ENCODE data around the gene BMPR1A.

Gene BMPR1A

GRCh38 chr10:86958901-86959736 is 202.7 kb downstream of the BMPR1A start:
- no peak overlapping the region for H3K27ac ChIP-seq
- no peak for TF ChIP-seq CTCF (IDR thresholded peaks at IDR 0.05)
- TF ChIP-seq ZFX (IDR thresholded peaks at IDR 0.05; ENCODE audit: borderline replicate concordance): no peak

- TF ChIP-seq ZFX (IDR thresholded peaks at IDR 0.05; ENCODE audit: borderline replicate concordance) (no peak), CTCF (IDR thresholded peaks at IDR 0.05) (no peak)
- H3K27ac ChIP-seq: no peak overlapping the region
Measured at GRCh38 chr10:86959737-86960002, 203.3 kb downstream of the BMPR1A start.

- H3K27ac ChIP-seq: no peak overlapping the region
Measured at GRCh38 chr10:86960003-86960862, 203.8 kb downstream of the BMPR1A start.

GRCh38 chr10:86960863-86961434 is 204.5 kb downstream of the BMPR1A start:
- no peak overlapping the region for H3K27ac ChIP-seq
- TF ChIP-seq ZFX (IDR thresholded peaks at IDR 0.05; ENCODE audit: borderline replicate concordance) (no peak), CTCF (IDR thresholded peaks at IDR 0.05) (no peak)

More at GRCh38 chr10:86960003-86960862, 203.8 kb downstream of the BMPR1A start:
- peak; percentile 96 for TF ChIP-seq CTCF (IDR thresholded peaks at IDR 0.05)
- no peak for TF ChIP-seq ZFX (IDR thresholded peaks at IDR 0.05; ENCODE audit: borderline replicate concordance)

- no peak overlapping the region for H3K27ac ChIP-seq
- TF ChIP-seq CTCF (IDR thresholded peaks at IDR 0.05) (no peak), ZFX (IDR thresholded peaks at IDR 0.05; ENCODE audit: borderline replicate concordance) (no peak)
Measured at GRCh38 chr10:86961481-86962091, 205.2 kb downstream of the BMPR1A start.

- no peak overlapping the region for H3K27ac ChIP-seq
- TF ChIP-seq CTCF (IDR thresholded peaks at IDR 0.05) (no peak), ZFX (IDR thresholded peaks at IDR 0.05; ENCODE audit: borderline replicate concordance) (no peak)
Measured at GRCh38 chr10:86962136-86962980, 205.9 kb downstream of the BMPR1A start.
